Suprapubic skin (tissue), 4 donors: ENCODE data around the gene RASD1. TPM values are rescaled to one million over a fixed set of nuclear protein-coding genes. Genes with fewer than 3 reads are reported as not detected.

Experiments
- DNase-seq, 2 donors: peaks; one replicate each; pipeline ENCODE4 v3.0.0-alpha.2; 2019; ENCODE audit warnings: low spot score in 2 of 2
- H3K27ac ChIP-seq: fragments of 200-600 bp; sonication (generic); one replicate; pipeline ENCODE4 v1.5.1; 2019
- H3K27me3 ChIP-seq: fragments of 200-600 bp; sonication (generic); one replicate; pipeline ENCODE4 v1.5.1; 2019
- H3K36me3 ChIP-seq: fragments of 200-600 bp; sonication (generic); one replicate; pipeline ENCODE4 v1.5.1; 2019
- H3K4me1 ChIP-seq: fragments of 200-600 bp; sonication (generic); one replicate; pipeline ENCODE4 v1.5.1; 2019
- H3K4me3 ChIP-seq: fragments of 200-600 bp; sonication (generic); one replicate; pipeline ENCODE4 v1.5.1; 2019; ENCODE audit warnings: mild to moderate bottlenecking
- H3K9me3 ChIP-seq: fragments of 200-600 bp; sonication (generic); one replicate; pipeline ENCODE4 v1.5.1; 2019
- EP300 ChIP-seq: sonication (generic); formaldehyde crosslinking; IDR thresholded peaks from one replicate; pipeline ENCODE4 v1.6.1; 2017; ENCODE audit warnings: antibody characterized with exemption
- POLR2A ChIP-seq, 2 donors: fragments of 450-650 bp; IDR thresholded peaks; one replicate each; pipeline ENCODE4 v1.6.1; 2017; ENCODE audit warnings: antibody characterized with exemption in 2 of 2, mild to moderate bottlenecking in 2 of 2, moderate library complexity in 2 of 2
- POLR2AphosphoS5 ChIP-seq, 3 donors: sonication (generic); formaldehyde crosslinking; IDR thresholded peaks; one replicate each; pipeline ENCODE4 v1.6.1; 2017; ENCODE audit warnings: antibody characterized with exemption in 3 of 3
- WGBS: methylation state at CpG from one replicate; pipeline ENCODE4 v1.1.5; 2018; 5-methylcytosine and 5-hydroxymethylcytosine counted together
- total RNA-seq, 4 donors: library from RNA; depleted of rRNA; stranded (reverse); fragments of >200 nt; gene quantifications; one replicate each; pipeline ENCODE4 v1.1.0, GENCODE V29; 2016
- TF ChIP-seq, protein P1 (sequence below), 2 donors: fragments of 200-600 bp in 1 of 2; fragments of 450-650 bp in 1 of 2; sonication (generic) in 1 of 2; IDR thresholded peaks; one replicate each; pipeline ENCODE4 v1.5.1; 2016 to 2019; ENCODE audit warnings: antibody characterized with exemption in 2 of 2, mild to moderate bottlenecking in 1 of 2, moderate library complexity in 1 of 2

RASD1 gene
- total RNA-seq, 4 donors from 2014 or later = 11.7 to 31.1 (median 21.5) TPM

DNA sequence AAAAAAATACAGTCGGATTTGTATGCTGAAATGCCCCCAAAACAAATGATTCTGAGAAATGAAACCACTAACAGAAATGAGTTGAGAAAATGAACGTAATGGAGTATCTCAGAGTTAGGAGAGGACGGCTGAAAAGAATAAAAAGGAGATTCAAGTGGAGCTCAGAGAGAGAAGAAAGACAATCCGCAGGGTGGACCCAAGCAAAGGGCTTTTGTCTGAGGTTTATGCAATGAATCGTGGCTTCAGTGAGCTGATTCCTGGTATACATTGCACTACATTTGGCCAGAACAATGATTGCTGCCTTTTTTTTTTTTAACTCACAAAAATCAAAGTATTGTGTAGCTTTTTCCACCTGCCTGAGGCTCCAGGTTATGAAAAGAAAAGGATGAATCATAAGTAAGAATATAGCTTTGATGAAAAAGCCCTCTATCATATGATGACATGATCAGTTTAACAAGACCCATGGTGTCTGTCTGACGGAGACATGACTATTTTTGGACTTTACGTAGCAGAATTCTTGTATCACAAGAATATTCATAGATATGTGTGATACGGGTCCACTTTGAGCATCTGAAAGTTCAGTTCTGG is 23.8 kb downstream of the RASD1 start:
- no peak for DNase-seq
- Histone ChIP-seq H3K27me3 (peaks cover 5% of the 10 kb centered on the region), H3K4me1 (peaks cover 12% of the 10 kb centered on the region), H3K4me3 (no peak overlapping the region), H3K36me3 (no peaks in the 10 kb centered on the region), H3K9me3 (no peaks in the 10 kb centered on the region), H3K27ac (no peak overlapping the region)
- TF ChIP-seq, protein P1, sequence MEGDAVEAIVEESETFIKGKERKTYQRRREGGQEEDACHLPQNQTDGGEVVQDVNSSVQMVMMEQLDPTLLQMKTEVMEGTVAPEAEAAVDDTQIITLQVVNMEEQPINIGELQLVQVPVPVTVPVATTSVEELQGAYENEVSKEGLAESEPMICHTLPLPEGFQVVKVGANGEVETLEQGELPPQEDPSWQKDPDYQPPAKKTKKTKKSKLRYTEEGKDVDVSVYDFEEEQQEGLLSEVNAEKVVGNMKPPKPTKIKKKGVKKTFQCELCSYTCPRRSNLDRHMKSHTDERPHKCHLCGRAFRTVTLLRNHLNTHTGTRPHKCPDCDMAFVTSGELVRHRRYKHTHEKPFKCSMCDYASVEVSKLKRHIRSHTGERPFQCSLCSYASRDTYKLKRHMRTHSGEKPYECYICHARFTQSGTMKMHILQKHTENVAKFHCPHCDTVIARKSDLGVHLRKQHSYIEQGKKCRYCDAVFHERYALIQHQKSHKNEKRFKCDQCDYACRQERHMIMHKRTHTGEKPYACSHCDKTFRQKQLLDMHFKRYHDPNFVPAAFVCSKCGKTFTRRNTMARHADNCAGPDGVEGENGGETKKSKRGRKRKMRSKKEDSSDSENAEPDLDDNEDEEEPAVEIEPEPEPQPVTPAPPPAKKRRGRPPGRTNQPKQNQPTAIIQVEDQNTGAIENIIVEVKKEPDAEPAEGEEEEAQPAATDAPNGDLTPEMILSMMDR (IDR thresholded peaks at IDR 0.05) = no peak
- no peak for TF ChIP-seq POLR2A (IDR thresholded peaks at IDR 0.05)
- TF ChIP-seq POLR2AphosphoS5 (IDR thresholded peaks at IDR 0.05) = no peak
- no peak for TF ChIP-seq EP300
- WGBS = 40% methylated on average over 8 of the region's 8 CpGs

DNA sequence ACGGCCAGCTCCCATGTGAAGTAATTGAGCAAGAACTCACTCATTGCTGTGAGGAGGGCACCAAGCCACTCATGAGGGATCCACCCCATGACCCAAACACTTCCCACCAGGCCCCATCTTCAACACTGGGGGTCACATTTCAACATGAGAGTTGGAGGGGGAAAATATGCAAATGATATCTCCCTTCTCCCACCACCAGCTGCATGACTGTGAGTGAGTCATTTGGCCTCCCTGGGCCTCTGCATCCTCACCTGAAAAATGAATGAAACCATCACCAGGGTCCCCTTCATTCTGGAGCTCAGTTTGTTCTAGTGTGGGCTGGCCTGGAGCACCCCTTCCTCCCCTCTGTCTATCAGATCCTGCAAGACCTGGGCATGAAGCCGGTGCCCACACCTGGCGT is 26.2 kb downstream of the RASD1 start:
- no peaks in the 10 kb centered on the region for H3K4me1 ChIP-seq
- no peaks in the 10 kb centered on the region for H3K9me3 ChIP-seq
- WGBS = 100% methylated on average over 3 of the region's 3 CpGs
- H3K36me3 ChIP-seq = no peaks in the 10 kb centered on the region
- no peak overlapping the region for H3K27ac ChIP-seq
- H3K4me3 ChIP-seq = no peak overlapping the region
- DNase-seq = no peak
- H3K27me3 ChIP-seq = peaks cover 5% of the 10 kb centered on the region
- no peak for TF ChIP-seq POLR2A (IDR thresholded peaks at IDR 0.05)
- TF ChIP-seq EP300 = no peak
- TF ChIP-seq, protein P1 (IDR thresholded peaks at IDR 0.05) = no peak
- TF ChIP-seq POLR2AphosphoS5 (IDR thresholded peaks at IDR 0.05) = no peak

DNA sequence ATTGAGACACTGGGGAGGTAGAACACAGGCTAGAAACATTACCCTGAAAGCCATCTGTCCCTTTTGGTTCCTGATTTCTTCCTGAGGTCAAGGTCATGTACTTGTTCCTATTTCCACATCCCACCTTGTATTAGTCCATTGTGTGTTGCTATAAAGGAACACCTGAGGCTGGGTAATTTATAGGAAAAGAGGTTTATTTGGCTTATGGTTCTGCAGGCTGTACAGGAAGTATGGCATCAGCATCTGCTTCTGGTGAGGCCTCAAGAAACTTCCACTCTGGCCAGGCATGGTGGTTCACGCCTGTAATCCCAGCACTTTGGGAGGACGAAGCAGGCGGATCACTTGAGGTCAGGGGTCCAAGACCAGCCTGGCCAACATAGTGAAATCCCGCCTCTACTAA is 26.8 kb downstream of the RASD1 start:
- no peak for DNase-seq
- TF ChIP-seq POLR2AphosphoS5 (IDR thresholded peaks at IDR 0.05) (no peak), EP300 (no peak), POLR2A (IDR thresholded peaks at IDR 0.05) (no peak)
- TF ChIP-seq, protein P1 (IDR thresholded peaks at IDR 0.05) = no peak
- Histone ChIP-seq H3K27me3 (peaks cover 5% of the 10 kb centered on the region), H3K4me1 (no peaks in the 10 kb centered on the region), H3K9me3 (no peaks in the 10 kb centered on the region), H3K36me3 (no peaks in the 10 kb centered on the region), H3K4me3 (no peak overlapping the region), H3K27ac (no peak overlapping the region)
- 89% methylated on average over 4 of the region's 4 CpGs for WGBS

DNA sequence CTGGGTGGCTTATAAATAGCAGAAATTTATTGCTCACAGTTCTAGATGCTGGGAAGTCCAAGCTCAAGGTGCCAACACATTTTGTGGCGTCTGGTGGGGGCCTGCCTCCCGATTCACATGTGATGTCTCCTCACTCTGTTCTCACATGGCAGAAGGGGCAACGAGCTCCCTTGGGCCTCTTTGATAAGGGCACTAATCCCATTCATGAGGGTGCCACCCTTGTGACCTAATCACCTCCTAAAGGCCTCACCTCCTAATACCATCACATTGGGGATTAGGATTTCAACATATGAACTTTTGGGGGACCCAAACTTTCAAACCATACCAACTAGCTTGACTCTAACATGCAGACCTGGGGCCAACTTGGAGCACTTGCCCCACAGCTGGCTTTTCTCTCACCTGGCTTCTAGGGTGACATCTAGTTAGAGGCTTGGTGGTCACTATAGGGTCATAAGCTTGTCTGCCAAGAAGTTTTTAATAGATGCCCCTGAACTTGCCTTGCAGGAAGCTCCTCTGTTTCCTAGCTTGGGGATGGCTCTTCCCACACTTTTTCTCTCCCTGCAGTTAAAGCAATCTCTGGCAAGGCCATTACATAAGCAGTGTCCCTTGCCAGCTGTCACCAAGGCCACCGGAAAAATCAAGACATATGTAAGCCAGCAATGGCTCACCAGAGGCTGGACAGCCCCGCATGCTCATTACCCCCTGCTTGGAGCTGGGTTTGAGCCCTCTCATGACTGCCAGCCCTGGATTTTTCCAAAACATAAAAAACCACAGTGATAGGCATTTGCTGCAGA is 27.8 kb downstream of the RASD1 start:
- no peak for DNase-seq
- Histone ChIP-seq H3K27ac (no peak overlapping the region), H3K4me3 (no peak overlapping the region), H3K9me3 (no peaks in the 10 kb centered on the region), H3K4me1 (no peaks in the 10 kb centered on the region), H3K27me3 (peaks cover 5% of the 10 kb centered on the region), H3K36me3 (no peaks in the 10 kb centered on the region)
- WGBS = 68% methylated on average over 5 of the region's 5 CpGs
- no peak for TF ChIP-seq POLR2AphosphoS5 (IDR thresholded peaks at IDR 0.05)
- TF ChIP-seq, protein P1 (IDR thresholded peaks at IDR 0.05) = no peak
- TF ChIP-seq EP300 = no peak
- no peak for TF ChIP-seq POLR2A (IDR thresholded peaks at IDR 0.05)

DNA sequence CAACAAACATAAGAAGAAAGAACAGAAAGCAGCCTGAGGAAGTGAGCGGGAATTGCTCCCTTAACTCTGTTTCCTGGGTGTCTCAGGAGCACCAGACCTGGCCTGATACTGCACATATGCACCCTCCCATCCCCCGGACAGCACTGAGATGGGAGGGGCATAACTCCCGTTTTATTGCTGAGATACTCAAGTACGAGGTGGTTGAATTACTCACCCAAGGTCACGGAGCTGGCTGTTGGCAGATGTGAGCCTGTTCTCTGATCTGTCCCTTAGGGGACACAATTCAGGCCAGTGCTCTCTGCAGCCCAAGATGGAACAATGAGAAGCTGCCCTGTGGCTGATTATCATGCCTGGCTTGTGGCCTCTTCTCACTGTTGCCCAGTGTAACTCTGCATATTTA is 28.5 kb downstream of the RASD1 start:
- DNase-seq = no peak
- peaks cover 5% of the 10 kb centered on the region for H3K27me3 ChIP-seq
- H3K4me1 ChIP-seq = no peaks in the 10 kb centered on the region
- no peak overlapping the region for H3K4me3 ChIP-seq
- no peak overlapping the region for H3K27ac ChIP-seq
- no peaks in the 10 kb centered on the region for H3K36me3 ChIP-seq
- 40% methylated on average over 5 of the region's 5 CpGs for WGBS
- H3K9me3 ChIP-seq = no peaks in the 10 kb centered on the region
- TF ChIP-seq POLR2AphosphoS5 (IDR thresholded peaks at IDR 0.05) (no peak), EP300 (no peak), POLR2A (IDR thresholded peaks at IDR 0.05) (no peak)
- TF ChIP-seq, protein P1 (IDR thresholded peaks at IDR 0.05) = no peak
